ENCODE results near the gene CYS1.
A peak's percentile ranks its signal among the peaks of the same experiment; 100 is the strongest.
"Not testable (repeated sequence)": the region's sequence is repeated elsewhere in the genome, so short reads cannot be mapped to it uniquely, and the experiment has no call there.

Gene CYS1

GRCh38 chr2:10079870-10080535 lies at the start of gene CYS1:
Gene CYS1, minus strand, starts transcription at chr2:10080411. Its CDS starts 188 bp downstream, at chr2:10080223.
- DNase-seq, result no peak

DNA sequence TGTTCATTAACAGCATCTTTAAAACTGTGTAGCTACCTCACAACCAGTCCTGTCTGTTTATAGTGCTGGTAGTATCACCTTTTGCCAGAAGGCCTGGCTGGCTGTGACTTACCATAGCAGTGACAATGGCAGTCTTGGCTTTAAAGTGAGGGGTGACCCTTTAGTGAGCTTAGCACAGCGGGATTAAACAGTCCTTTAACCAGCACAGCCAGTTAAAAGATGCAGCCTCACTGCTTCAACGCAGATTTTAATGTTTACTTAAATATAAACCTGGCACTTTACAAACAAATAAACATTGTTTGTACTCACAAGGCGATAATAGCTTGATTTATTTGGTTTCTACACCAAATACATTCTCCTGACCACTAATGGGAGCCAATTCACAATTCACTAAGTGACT lies 49.3 kb upstream of the CYS1 start:
- DNase-seq, result no peak

DNA sequence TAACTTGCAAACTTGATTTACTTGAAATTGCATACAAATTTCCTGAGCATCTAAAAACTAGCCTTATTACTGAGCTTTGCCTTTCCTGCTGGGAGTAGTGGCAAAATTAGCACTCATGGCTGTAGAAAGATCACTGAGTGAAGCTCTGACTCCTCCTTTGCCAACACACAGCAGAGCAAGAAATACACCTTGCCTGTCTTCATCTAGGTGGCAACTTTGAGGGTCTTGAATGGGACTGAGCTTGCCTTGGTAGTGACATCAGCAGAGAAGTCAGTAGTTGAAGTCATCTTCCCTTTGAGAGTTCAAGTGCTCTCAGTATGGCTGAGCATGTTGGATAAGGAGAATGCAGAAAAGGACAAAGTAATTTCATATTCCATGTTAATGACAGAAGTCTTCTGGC lies 48.2 kb upstream of the CYS1 start:
- DNase-seq, result no peak

DNA sequence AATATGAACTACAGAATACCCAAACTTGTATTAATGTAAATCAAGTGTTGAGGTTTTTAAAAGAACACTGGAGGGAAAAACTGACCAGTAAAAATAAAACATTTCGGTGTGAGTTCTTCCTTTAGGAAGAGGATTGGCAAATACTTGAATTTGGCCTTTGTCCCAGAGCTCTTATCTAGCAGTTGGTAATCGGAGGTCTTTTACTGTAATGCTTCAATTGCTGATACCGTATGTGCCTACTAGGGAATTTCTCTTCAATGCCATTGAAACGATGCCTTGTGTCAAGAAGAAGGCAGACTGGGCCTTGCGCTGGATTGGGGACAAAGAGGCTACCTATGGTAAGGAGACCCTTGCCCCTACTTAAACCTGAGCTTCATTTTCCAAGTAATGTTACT lies 46.4 kb upstream of the CYS1 start:
- no peak for DNase-seq

DNA sequence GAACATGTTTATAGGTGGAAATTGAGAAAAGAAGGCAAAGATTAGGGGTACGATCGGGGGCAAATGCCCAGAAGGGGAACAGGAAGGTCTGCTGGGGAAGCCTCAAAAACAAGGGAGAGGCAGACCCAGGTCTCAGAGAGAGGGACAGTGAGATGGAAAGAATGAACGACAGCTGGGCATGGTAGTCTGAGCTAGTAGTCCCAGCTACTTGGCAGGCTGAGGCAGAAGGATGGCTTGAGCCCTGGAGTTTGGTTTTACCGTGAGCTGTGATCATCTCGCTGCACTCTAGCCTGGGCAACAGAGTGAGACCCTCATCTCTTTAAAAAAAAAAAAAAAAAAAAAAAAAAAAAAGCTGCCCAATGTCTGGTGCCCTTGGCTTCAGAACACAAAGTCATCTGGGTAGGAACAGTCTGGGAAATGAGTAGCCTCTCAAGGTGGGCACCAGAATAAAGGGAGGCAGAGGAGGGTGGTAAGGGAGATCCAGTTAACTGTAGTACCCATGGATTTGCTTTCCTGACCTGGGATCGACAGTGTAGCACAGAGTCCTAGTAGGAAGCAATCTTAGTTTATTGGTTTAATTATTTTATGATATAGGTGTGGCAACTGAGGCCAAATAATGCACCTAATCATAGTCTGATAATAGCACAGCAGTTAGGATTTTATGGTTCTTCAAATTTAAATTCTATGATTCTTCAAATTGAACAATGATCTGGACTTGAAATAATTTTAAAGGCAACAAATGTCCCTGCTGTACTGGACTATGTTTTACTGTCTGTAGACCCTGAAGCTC lies 45.8 kb upstream of the CYS1 start:
- no peak for DNase-seq

DNA sequence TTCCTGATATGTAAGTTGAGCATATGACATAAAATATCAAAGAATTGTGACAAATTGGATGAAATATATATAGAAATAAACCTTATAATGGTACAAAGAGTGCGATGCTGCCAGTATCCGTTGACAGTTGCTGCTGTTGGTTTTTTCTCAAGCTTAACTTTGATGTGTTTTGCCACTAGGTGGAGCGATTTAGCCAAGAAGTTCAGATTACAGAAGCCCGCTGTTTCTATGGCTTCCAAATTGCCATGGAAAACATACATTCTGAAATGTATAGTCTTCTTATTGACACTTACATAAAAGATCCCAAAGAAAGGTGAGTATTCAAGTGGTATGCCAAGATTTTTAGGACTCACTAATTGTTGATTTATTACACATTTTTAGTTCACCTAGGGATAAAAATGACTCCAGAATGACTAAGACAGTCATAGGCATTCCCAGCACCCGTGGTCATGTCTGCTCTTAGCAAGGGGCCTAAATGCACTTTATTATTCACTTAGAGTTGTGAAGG lies 44.4 kb upstream of the CYS1 start:
- DNase-seq, result peak; percentile 76 to 79

DNA sequence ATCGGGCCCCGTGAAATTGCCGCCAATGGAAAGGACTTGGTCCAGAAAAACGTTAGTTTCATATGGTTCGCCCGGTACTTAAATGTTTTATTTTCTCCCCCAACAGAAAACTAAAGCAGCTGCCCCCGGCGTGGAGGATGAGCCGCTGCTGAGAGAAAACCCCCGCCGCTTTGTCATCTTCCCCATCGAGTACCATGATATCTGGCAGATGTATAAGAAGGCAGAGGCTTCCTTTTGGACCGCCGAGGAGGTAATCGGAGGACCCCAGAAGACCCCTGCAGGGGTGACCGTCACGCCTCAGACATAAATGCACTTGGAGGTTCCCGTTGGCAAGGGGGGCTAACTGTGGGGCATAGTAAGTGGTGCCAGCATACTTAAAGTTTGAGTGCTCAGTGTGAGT lies 43.1 kb upstream of the CYS1 start:
- no peak for DNase-seq

GRCh38 chr2:10122500-10123280 lies 42.5 kb upstream of the CYS1 start, which contains the start of gene RRM2:
Gene RRM2, plus strand, starts transcription at chr2:10122739. Its CDS starts 60 bp downstream, at chr2:10122799.
- peak; percentile 89 for DNase-seq

- no peak for DNase-seq
Measured at GRCh38 chr2:10120877-10121574, 40.8 kb upstream of the CYS1 start.

GRCh38 chr2:10120158-10120876 lies 40.1 kb upstream of the CYS1 start:
- peak; percentile 85 to 93 for DNase-seq

GRCh38 chr2:10119601-10120157 lies 39.5 kb upstream of the CYS1 start:
- no peak for DNase-seq

- DNase-seq, result no peak
Measured at GRCh38 chr2:10119027-10119325, 38.8 kb upstream of the CYS1 start.

DNA sequence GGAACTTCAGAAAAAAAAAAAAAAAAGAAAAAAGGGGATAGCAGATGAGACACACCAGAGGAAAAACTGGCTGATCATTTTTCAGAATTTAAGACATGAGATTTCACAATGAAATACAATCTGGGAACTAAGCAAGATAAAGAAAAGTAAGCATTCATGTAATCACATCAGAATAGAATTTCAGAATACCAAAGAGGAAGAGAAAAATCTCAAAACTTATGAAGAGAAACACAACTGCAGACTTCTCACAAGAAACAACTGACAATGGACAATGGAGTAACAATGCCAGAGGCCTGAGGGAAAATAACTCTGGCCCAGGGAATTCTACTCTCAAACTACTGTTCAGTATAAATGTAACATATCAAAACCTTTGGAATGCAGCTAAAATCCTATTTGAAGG lies 29.1 kb upstream of the CYS1 start:
- DNase-seq, result no peak

DNA sequence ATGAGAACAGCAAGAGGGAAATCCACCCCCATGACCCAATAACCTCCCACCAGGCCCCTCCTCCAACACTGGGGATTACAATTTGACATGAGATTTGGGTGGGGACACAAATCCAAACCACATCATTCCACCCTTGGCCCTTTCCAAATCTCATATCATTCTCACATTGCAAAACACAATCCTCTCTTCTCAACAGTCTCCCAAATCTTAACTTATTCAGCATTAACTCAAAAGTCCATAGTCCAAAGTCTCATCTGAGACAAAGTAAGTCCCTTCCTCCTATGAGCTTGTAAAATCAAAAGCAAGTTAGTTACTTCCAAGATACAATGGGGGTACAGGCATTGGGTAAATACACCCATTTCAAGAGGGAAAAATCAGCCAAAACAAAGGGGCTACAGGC lies 24.7 kb upstream of the CYS1 start:
- not testable (repeated sequence) for DNase-seq

GRCh38 chr2:10103179-10103578 lies 23.0 kb upstream of the CYS1 start:
- no peak for DNase-seq

- DNase-seq, result no peak
Measured at GRCh38 chr2:10101491-10101890, 21.3 kb upstream of the CYS1 start.

GRCh38 chr2:10097352-10098148 lies 17.3 kb upstream of the CYS1 start:
- peak; percentile 18 to 32 for DNase-seq

DNA sequence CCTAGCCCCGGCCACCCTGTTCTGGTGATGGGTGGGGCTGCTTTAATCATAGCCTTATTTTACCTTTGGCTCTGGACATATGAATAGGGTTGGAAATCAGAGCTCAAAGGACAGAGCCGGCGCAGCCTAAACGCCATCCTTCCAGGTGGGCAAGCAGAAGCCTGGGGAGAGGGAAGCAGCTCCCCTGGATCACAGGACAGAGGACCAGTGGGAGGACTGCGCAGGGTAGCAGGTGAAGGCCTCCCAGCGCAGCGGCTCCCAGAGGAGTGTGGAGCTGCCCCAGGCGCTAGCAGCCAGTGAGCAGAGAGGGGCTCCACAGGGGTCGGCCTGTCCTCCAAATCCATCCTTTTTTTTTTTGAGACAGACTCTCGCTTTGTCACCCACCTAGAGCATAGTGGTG lies 16.4 kb upstream of the CYS1 start:
- DNase-seq, result no peak

GRCh38 chr2:10095175-10095574 lies 15.0 kb upstream of the CYS1 start:
- DNase-seq, result no peak

- no peak for DNase-seq
Measured at GRCh38 chr2:10094271-10094814, 14.1 kb upstream of the CYS1 start.

DNA sequence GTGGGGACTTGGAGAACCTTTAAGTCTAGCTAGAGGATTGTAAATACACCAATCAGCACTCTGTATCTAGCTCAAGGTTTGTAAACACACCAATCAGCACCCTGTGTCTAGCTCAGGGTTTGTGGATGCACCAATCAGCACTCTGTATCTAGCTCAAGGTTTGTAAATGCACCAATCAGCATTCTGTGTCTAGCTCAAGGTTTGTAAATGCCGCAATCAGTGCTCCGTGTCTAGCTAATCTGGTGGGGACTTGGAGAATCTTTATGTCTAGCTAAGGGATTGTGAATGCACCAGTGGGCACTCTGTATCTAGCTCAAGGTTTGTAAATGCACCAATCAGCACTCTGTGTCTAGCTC lies 11.7 kb upstream of the CYS1 start:
- not testable (repeated sequence) for DNase-seq
